Measurements from ENCODE around the gene OPALIN. TPM values are rescaled to one million over a fixed set of nuclear protein-coding genes. Genes with fewer than 3 reads are reported as not detected.

The OPALIN gene
- total RNA-seq, 2 experiments from 2014 or later, result not detected

GRCh38 chr10:96346295-96346694 lies 12.5 kb downstream of the OPALIN start:
- DNase-seq, result no peak
- Mint-ChIP-seq H3K36me3 (ENCODE audit: low read depth) (peaks cover 1% of the 10 kb centered on the region), H3K4me3 (no peak overlapping the region), H3K9me3 (peaks cover 7% of the 10 kb centered on the region), H3K27ac (no peak overlapping the region), H3K27me3 (ENCODE audit: low read depth) (peaks cover 2% of the 10 kb centered on the region), H3K4me1 (ENCODE audit: low read depth) (peaks cover 6% of the 10 kb centered on the region)
- intact Hi-C loops (cut with micrococcal nuclease), result loop anchor here (10.0 kb wide), 1 partner anchor 301 kb away; the partner anchor contains the start of gene CCNJ
- CTCF ChIA-PET, result no interaction called here

GRCh38 chr10:96345222-96345621 lies 13.6 kb downstream of the OPALIN start:
- Mint-ChIP-seq H3K27me3 (ENCODE audit: low read depth) (peaks cover 2% of the 10 kb centered on the region), H3K4me1 (ENCODE audit: low read depth) (peaks cover 6% of the 10 kb centered on the region), H3K4me3 (no peak overlapping the region), H3K36me3 (ENCODE audit: low read depth) (peaks cover 1% of the 10 kb centered on the region), H3K9me3 (peaks cover 7% of the 10 kb centered on the region), H3K27ac (no peak overlapping the region)
- intact Hi-C loops (cut with micrococcal nuclease), result loop anchor here (10.0 kb wide), 1 partner anchor 300 kb away; the partner anchor contains the start of gene CCNJ
- no peak for DNase-seq
- CTCF ChIA-PET, result interaction anchor here (1.1 kb wide), 1 partner anchor 116 kb away, joined by 3 read pairs; no protein-coding TSS in a partner anchor

GRCh38 chr10:96344178-96344577 lies 14.6 kb downstream of the OPALIN start:
- Mint-ChIP-seq H3K27ac (no peak overlapping the region), H3K4me3 (no peak overlapping the region), H3K9me3 (peaks cover 7% of the 10 kb centered on the region), H3K36me3 (ENCODE audit: low read depth) (peaks cover 1% of the 10 kb centered on the region), H3K4me1 (ENCODE audit: low read depth) (peaks cover 6% of the 10 kb centered on the region), H3K27me3 (ENCODE audit: low read depth) (no peaks in the 10 kb centered on the region)
- DNase-seq, result no peak
- intact Hi-C loops (cut with micrococcal nuclease), result loop anchor here (10.0 kb wide), 1 partner anchor 299 kb away; the partner anchor contains the start of gene CCNJ
- CTCF ChIA-PET, result interaction anchor here (1.2 to 1.3 kb wide), 2 partner anchors 10 to 115 kb away, joined by 3 to 5 read pairs; no protein-coding TSS in a partner anchor

- Mint-ChIP-seq H3K27me3 (ENCODE audit: low read depth) (no peaks in the 10 kb centered on the region), H3K9me3 (peaks cover 7% of the 10 kb centered on the region), H3K4me1 (ENCODE audit: low read depth) (peaks cover 6% of the 10 kb centered on the region), H3K27ac (no peak overlapping the region), H3K4me3 (no peak overlapping the region), H3K36me3 (ENCODE audit: low read depth) (peaks cover 1% of the 10 kb centered on the region)
- CTCF ChIA-PET, result interaction anchor here (0.6 to 2.4 kb wide), 3 partner anchors 40 to 168 kb away, joined by 3 to 35 read pairs (median 6); no protein-coding TSS in a partner anchor
- DNase-seq, result no peak
- intact Hi-C loops (cut with micrococcal nuclease), result loop anchor here (10.0 kb wide), 1 partner anchor 298 kb away; the partner anchor contains the start of gene CCNJ
These were observed 16.4 kb downstream of the OPALIN start for GRCh38 chr10:96342402-96342801.

GRCh38 chr10:96341219-96342182 lies 17.3 kb downstream of the OPALIN start:
- intact Hi-C loops (cut with micrococcal nuclease), result loop anchor here (1.0 to 10.0 kb wide), 3 partner anchors 43 to 297 kb away; partner anchors contain the start of gene CCNJ
- Mint-ChIP-seq H3K27me3 (ENCODE audit: low read depth) (no peaks in the 10 kb centered on the region), H3K36me3 (ENCODE audit: low read depth) (peaks cover 1% of the 10 kb centered on the region), H3K27ac (no peak overlapping the region), H3K4me1 (ENCODE audit: low read depth) (peaks cover 6% of the 10 kb centered on the region), H3K9me3 (peaks cover 7% of the 10 kb centered on the region), H3K4me3 (no peak overlapping the region)
- peak; percentile 10 for DNase-seq
- CTCF ChIA-PET, result interaction anchor here (0.7 to 2.4 kb wide), 11 partner anchors 10 to 647 kb away, joined by 3 to 35 read pairs (median 4); partner anchors contain the start of gene TCTN3

GRCh38 chr10:96339956-96340904 lies 18.6 kb downstream of the OPALIN start:
- Mint-ChIP-seq H3K36me3 (ENCODE audit: low read depth) (no peaks in the 10 kb centered on the region), H3K9me3 (no peaks in the 10 kb centered on the region), H3K27ac (no peak overlapping the region), H3K27me3 (ENCODE audit: low read depth) (no peaks in the 10 kb centered on the region), H3K4me3 (no peak overlapping the region), H3K4me1 (ENCODE audit: low read depth) (peaks cover 6% of the 10 kb centered on the region)
- intact Hi-C loops (cut with micrococcal nuclease), result loop anchor here (1.0 to 10.0 kb wide), 7 partner anchors 41 to 646 kb away; partner anchors contain the start of genes CC2D2B and CCNJ
- peak; percentile 83 for DNase-seq
- CTCF ChIA-PET, result interaction anchor here (0.7 to 3.2 kb wide), 16 partner anchors 10 to 646 kb away, joined by 3 to 62 read pairs (median 4); partner anchors contain the start of gene TCTN3

- no peaks in the 10 kb centered on the region for H3K27me3 Mint-ChIP-seq (ENCODE audit: low read depth)
These were observed 19.4 kb downstream of the OPALIN start for GRCh38 chr10:96339383-96339782.

GRCh38 chr10:96338279-96338925 lies 20.4 kb downstream of the OPALIN start:
- no peaks in the 10 kb centered on the region for H3K36me3 Mint-ChIP-seq (ENCODE audit: low read depth)
- H3K4me1 Mint-ChIP-seq (ENCODE audit: low read depth), result peaks cover 15% of the 10 kb centered on the region
- H3K9me3 Mint-ChIP-seq, result no peaks in the 10 kb centered on the region
- peaks cover 3% of the 10 kb centered on the region for H3K27me3 Mint-ChIP-seq (ENCODE audit: low read depth)
- no peak overlapping the region for H3K27ac Mint-ChIP-seq
- CTCF ChIA-PET, result interaction anchor here (0.7 to 3.2 kb wide), 9 partner anchors 9 to 321 kb away, joined by 3 to 62 read pairs (median 4); partner anchors contain the start of gene DNTT
- DNase-seq, result no peak
- H3K4me3 Mint-ChIP-seq, result no peak overlapping the region
- intact Hi-C loops (cut with micrococcal nuclease), result no loop called here

More at GRCh38 chr10:96339383-96339782, 19.4 kb downstream of the OPALIN start:
- no peaks in the 10 kb centered on the region for H3K36me3 Mint-ChIP-seq (ENCODE audit: low read depth)
- peaks cover 8% of the 10 kb centered on the region for H3K4me1 Mint-ChIP-seq (ENCODE audit: low read depth)
- CTCF ChIA-PET, result interaction anchor here (0.7 to 3.2 kb wide), 9 partner anchors 31 to 781 kb away, joined by 3 to 62 read pairs (median 4); partner anchors contain the start of gene DNTT
- no peak for DNase-seq
- H3K27ac Mint-ChIP-seq, result no peak overlapping the region
- intact Hi-C loops (cut with micrococcal nuclease), result no loop called here
- H3K4me3 Mint-ChIP-seq, result no peak overlapping the region
- H3K9me3 Mint-ChIP-seq, result no peaks in the 10 kb centered on the region

- H3K4me3 Mint-ChIP-seq, result no peak overlapping the region
These were observed 21.7 kb downstream of the OPALIN start for GRCh38 chr10:96337106-96337505.

GRCh38 chr10:96334616-96335526 lies 23.9 kb downstream of the OPALIN start:
- DNase-seq, result peak; percentile 9
- CTCF ChIA-PET, result interaction anchor here (0.6 to 3.8 kb wide), 15 partner anchors 9 to 318 kb away, joined by 3 to 27 read pairs (median 5); no protein-coding TSS in a partner anchor

More at GRCh38 chr10:96337106-96337505, 21.7 kb downstream of the OPALIN start:
- Mint-ChIP-seq H3K36me3 (ENCODE audit: low read depth) (no peaks in the 10 kb centered on the region), H3K27me3 (ENCODE audit: low read depth) (peaks cover 3% of the 10 kb centered on the region), H3K27ac (no peak overlapping the region), H3K9me3 (no peaks in the 10 kb centered on the region), H3K4me1 (ENCODE audit: low read depth) (peaks cover 27% of the 10 kb centered on the region)
- no peak for DNase-seq
- intact Hi-C loops (cut with micrococcal nuclease), result no loop called here
- CTCF ChIA-PET, result interaction anchor here (1.1 to 3.8 kb wide), 4 partner anchors 18 to 107 kb away, joined by 3 to 62 read pairs (median 18); no protein-coding TSS in a partner anchor

More at GRCh38 chr10:96334616-96335526, 23.9 kb downstream of the OPALIN start:
- Mint-ChIP-seq H3K4me3 (no peak overlapping the region), H3K4me1 (ENCODE audit: low read depth) (peaks cover 21% of the 10 kb centered on the region), H3K9me3 (no peaks in the 10 kb centered on the region), H3K27ac (no peak overlapping the region), H3K27me3 (ENCODE audit: low read depth) (peaks cover 3% of the 10 kb centered on the region), H3K36me3 (ENCODE audit: low read depth) (no peaks in the 10 kb centered on the region)
- intact Hi-C loops (cut with micrococcal nuclease), result no loop called here
